HL-60 (cell line): ENCODE measurements around the gene KIAA1217.

Experiments used
- DNase-seq, 2 experiments: peaks; one replicate each; pipeline ENCODE4 v3.0.0-alpha.2; 2010 to 2020; ENCODE audit warnings: low read depth in 1 of 2, low spot score in 1 of 2
- H3K27ac ChIP-seq: fragments of 250-450 bp; sonication (Bioruptor Pico); replicated peaks from 2 replicates; pipeline ENCODE4 v1.5.1; 2020; ENCODE audit warnings: mild to moderate bottlenecking, moderate library complexity
- H3K27me3 ChIP-seq: fragments of 250-450 bp; sonication (Bioruptor Pico); 2 replicates; pipeline ENCODE4 v1.5.1; 2021; ENCODE audit warnings: mild to moderate bottlenecking, moderate library complexity; ENCODE audit not compliant: insufficient read depth, poor library complexity, severe bottlenecking
- H3K4me3 ChIP-seq: replicated peaks from 2 replicates; pipeline ENCODE4 v1.5.1; 2011; ENCODE audit warnings: mild to moderate bottlenecking, control low read depth, low read length; ENCODE audit not compliant: insufficient read depth
- GABPA ChIP-seq: IDR thresholded peaks from 2 replicates; pipeline ENCODE4 v1.6.1; 2012; ENCODE audit warnings: low read depth
- POLR2AphosphoS5 ChIP-seq: IDR thresholded peaks from 2 replicates; pipeline ENCODE4 v1.6.1; 2012; ENCODE audit warnings: low read depth
- SPI1 ChIP-seq: IDR thresholded peaks from 2 replicates; pipeline ENCODE4 v1.6.1; 2012; ENCODE audit warnings: low read depth, mild to moderate bottlenecking, borderline replicate concordance
- TF ChIP-seq, protein P1 (sequence below): IDR thresholded peaks from one replicate; pipeline ENCODE4 v1.5.1; 2011; ENCODE audit warnings: low read length, control low read depth, inconsistent platforms; ENCODE audit not compliant: insufficient read depth
- TF ChIP-seq, protein P2 (sequence below): IDR thresholded peaks from 2 replicates; pipeline ENCODE4 v1.6.1; 2012; ENCODE audit warnings: low read depth; ENCODE audit not compliant: insufficient replicate concordance

Gene KIAA1217

DNA sequence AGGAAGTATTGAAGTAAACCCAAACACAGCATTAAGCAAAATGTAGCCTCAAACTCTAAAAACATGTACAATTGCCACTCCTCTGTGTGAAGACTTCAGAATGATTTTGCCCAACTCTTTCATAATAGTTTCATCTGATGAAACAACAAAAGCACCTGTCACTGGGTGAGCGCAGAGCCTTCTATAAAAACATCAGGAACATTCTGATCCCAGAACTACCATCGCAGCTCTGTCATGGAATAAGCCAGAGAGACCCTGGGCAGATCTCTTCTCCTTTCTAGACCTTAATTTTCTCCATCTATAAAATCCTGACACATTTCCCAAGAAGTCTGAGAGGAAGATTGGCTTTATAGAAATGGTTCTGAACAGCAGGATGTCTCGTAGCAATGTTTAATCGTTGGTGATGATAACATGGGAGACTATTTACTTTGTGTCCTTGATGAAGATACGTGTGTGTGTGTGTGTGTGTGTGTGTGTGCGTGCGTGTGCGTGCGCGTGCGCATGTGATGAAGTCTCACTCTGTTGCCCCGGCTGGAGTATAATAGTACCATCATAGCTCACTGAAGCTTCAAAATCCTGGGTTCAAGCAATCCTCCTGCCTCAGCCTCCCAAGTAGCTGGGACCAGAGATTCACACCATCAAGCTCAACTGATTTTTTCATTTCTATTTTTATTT lies 198.0 kb downstream of the KIAA1217 start:
- Histone ChIP-seq H3K27ac (no peak overlapping the region), H3K4me3 (no peak overlapping the region), H3K27me3 (no peaks in the 10 kb centered on the region)
- no peak for DNase-seq
- TF ChIP-seq SPI1: no peak
- TF ChIP-seq, protein P1, sequence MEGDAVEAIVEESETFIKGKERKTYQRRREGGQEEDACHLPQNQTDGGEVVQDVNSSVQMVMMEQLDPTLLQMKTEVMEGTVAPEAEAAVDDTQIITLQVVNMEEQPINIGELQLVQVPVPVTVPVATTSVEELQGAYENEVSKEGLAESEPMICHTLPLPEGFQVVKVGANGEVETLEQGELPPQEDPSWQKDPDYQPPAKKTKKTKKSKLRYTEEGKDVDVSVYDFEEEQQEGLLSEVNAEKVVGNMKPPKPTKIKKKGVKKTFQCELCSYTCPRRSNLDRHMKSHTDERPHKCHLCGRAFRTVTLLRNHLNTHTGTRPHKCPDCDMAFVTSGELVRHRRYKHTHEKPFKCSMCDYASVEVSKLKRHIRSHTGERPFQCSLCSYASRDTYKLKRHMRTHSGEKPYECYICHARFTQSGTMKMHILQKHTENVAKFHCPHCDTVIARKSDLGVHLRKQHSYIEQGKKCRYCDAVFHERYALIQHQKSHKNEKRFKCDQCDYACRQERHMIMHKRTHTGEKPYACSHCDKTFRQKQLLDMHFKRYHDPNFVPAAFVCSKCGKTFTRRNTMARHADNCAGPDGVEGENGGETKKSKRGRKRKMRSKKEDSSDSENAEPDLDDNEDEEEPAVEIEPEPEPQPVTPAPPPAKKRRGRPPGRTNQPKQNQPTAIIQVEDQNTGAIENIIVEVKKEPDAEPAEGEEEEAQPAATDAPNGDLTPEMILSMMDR: no peak
- TF ChIP-seq POLR2AphosphoS5: no peak
- TF ChIP-seq, protein P2, sequence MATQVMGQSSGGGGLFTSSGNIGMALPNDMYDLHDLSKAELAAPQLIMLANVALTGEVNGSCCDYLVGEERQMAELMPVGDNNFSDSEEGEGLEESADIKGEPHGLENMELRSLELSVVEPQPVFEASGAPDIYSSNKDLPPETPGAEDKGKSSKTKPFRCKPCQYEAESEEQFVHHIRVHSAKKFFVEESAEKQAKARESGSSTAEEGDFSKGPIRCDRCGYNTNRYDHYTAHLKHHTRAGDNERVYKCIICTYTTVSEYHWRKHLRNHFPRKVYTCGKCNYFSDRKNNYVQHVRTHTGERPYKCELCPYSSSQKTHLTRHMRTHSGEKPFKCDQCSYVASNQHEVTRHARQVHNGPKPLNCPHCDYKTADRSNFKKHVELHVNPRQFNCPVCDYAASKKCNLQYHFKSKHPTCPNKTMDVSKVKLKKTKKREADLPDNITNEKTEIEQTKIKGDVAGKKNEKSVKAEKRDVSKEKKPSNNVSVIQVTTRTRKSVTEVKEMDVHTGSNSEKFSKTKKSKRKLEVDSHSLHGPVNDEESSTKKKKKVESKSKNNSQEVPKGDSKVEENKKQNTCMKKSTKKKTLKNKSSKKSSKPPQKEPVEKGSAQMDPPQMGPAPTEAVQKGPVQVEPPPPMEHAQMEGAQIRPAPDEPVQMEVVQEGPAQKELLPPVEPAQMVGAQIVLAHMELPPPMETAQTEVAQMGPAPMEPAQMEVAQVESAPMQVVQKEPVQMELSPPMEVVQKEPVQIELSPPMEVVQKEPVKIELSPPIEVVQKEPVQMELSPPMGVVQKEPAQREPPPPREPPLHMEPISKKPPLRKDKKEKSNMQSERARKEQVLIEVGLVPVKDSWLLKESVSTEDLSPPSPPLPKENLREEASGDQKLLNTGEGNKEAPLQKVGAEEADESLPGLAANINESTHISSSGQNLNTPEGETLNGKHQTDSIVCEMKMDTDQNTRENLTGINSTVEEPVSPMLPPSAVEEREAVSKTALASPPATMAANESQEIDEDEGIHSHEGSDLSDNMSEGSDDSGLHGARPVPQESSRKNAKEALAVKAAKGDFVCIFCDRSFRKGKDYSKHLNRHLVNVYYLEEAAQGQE: no peak
- no peak for TF ChIP-seq GABPA

DNA sequence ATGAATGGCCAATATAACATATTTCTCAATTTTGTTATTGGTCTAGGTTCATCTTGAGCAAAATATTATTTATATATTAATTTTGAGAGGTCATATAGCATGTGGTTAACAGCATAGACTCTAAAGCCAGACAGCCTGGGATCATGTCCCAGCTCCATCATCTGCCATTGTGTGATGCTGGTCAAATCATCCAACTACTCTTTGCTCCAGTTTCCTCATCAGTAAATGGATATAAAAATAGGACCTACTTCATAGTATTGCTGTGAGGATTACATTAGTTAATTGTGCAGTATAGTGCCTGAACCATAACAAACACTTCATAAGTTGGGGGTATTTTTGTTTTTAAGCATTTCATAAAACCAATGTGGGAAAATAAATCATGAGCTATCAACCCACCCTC lies 199.0 kb downstream of the KIAA1217 start:
- no peak for DNase-seq
- no peak for TF ChIP-seq POLR2AphosphoS5
- TF ChIP-seq, protein P2: no peak
- no peak for TF ChIP-seq SPI1
- no peak for TF ChIP-seq GABPA
- TF ChIP-seq, protein P1: no peak
- Histone ChIP-seq H3K27ac (no peak overlapping the region), H3K27me3 (no peaks in the 10 kb centered on the region), H3K4me3 (no peak overlapping the region)

DNA sequence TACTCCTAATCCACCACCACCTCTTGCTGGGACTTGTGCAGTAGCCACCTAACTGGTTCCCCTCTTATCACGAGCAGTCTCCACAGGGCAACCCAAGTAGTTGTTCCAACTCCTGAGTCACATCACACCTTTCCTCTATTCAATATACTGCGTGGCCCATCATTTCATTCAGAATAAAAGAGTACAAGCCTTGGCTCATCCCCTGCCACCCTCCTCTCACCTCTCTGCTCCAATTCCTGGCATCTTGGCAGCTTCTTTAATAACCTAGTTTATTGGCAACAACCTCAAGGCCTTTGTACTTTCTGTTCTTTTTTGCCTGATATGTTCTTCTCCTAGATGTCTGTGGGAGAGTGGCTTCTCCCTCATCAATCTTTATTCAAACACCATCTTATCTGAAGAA lies 199.4 kb downstream of the KIAA1217 start:
- H3K27ac ChIP-seq: no peak overlapping the region
- TF ChIP-seq SPI1 (no peak), POLR2AphosphoS5 (no peak), GABPA (no peak)
- TF ChIP-seq, protein P2: no peak
- TF ChIP-seq, protein P1: no peak
- no peak for DNase-seq
- H3K4me3 ChIP-seq: no peak overlapping the region
- H3K27me3 ChIP-seq: no peaks in the 10 kb centered on the region
